Osteocyte (in vitro differentiated cells): ENCODE results near the gene RNASE13. TPM values are rescaled to one million over a fixed set of nuclear protein-coding genes. Genes with fewer than 3 reads are reported as not detected.

ENCODE experiments used
- DNase-seq: peaks from one replicate; pipeline ENCODE4 v3.0.0; 2021; ENCODE audit warnings: mixed read lengths; ENCODE audit not compliant: unreplicated experiment; ENCODE audit errors: extremely low spot score
- H3K27ac Mint-ChIP-seq: one replicate; pipeline ENCODE4 v1.8.0; 2021; ENCODE audit warnings: mild to moderate bottlenecking, mixed read lengths; ENCODE audit not compliant: unreplicated experiment
- H3K27me3 Mint-ChIP-seq: one replicate; pipeline ENCODE4 v1.8.0; 2021; ENCODE audit warnings: mixed read lengths; ENCODE audit not compliant: unreplicated experiment
- H3K36me3 Mint-ChIP-seq: one replicate; pipeline ENCODE4 v1.8.0; 2021; ENCODE audit warnings: mixed read lengths; ENCODE audit not compliant: unreplicated experiment
- H3K4me1 Mint-ChIP-seq: one replicate; pipeline ENCODE4 v1.8.0; 2021; ENCODE audit warnings: mixed read lengths; ENCODE audit not compliant: unreplicated experiment
- H3K4me3 Mint-ChIP-seq: one replicate; pipeline ENCODE4 v1.8.0; 2021; ENCODE audit warnings: mild to moderate bottlenecking, moderate library complexity, mixed read lengths; ENCODE audit not compliant: unreplicated experiment
- H3K9me3 Mint-ChIP-seq: one replicate; pipeline ENCODE4 v1.8.0; 2021; ENCODE audit warnings: mixed read lengths; ENCODE audit not compliant: unreplicated experiment
- total RNA-seq: library from RNA; stranded (reverse); gene quantifications from 2 replicates; pipeline ENCODE4 v1.2.1, GENCODE V29; 2021
- TF ChIP-seq, protein P1 (sequence below): fragments of 200-600 bp; sonication (generic); IDR thresholded peaks from 2 replicates; pipeline ENCODE4 v1.5.0; 2021; ENCODE audit warnings: antibody characterized with exemption, mild to moderate bottlenecking, moderate library complexity

Gene RNASE13
- total RNA-seq, 1 donor from 2014 or later = not detected

DNA sequence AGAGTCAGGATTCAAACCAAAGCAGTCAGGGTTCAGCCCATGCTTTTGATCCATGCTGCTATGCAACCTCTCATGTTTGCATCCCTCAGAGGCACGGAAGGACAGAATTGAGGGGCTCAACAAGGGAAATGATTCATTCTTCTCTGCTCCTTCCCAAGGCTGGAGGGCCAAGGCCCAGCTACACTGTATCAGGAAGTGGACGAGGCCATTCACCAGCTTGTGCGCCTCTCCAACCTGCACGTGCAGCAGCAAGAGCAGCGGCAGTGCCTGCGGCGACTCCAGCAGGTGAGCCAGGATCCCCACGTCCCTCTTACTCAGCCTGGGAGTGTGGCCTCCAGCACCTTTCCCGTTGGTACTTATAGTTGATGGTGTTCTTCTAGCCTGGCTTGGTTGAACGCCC, 44.1 kb upstream of the RNASE13 start:
- no peak overlapping the region for H3K4me3 Mint-ChIP-seq
- H3K27me3 Mint-ChIP-seq = no peaks in the 10 kb centered on the region
- H3K27ac Mint-ChIP-seq = no peak overlapping the region
- TF ChIP-seq, protein P1, sequence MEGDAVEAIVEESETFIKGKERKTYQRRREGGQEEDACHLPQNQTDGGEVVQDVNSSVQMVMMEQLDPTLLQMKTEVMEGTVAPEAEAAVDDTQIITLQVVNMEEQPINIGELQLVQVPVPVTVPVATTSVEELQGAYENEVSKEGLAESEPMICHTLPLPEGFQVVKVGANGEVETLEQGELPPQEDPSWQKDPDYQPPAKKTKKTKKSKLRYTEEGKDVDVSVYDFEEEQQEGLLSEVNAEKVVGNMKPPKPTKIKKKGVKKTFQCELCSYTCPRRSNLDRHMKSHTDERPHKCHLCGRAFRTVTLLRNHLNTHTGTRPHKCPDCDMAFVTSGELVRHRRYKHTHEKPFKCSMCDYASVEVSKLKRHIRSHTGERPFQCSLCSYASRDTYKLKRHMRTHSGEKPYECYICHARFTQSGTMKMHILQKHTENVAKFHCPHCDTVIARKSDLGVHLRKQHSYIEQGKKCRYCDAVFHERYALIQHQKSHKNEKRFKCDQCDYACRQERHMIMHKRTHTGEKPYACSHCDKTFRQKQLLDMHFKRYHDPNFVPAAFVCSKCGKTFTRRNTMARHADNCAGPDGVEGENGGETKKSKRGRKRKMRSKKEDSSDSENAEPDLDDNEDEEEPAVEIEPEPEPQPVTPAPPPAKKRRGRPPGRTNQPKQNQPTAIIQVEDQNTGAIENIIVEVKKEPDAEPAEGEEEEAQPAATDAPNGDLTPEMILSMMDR = no peak
- no peaks in the 10 kb centered on the region for H3K9me3 Mint-ChIP-seq
- DNase-seq = no peak
- H3K36me3 Mint-ChIP-seq = peaks cover 49% of the 10 kb centered on the region
- H3K4me1 Mint-ChIP-seq = peaks cover 5% of the 10 kb centered on the region

DNA sequence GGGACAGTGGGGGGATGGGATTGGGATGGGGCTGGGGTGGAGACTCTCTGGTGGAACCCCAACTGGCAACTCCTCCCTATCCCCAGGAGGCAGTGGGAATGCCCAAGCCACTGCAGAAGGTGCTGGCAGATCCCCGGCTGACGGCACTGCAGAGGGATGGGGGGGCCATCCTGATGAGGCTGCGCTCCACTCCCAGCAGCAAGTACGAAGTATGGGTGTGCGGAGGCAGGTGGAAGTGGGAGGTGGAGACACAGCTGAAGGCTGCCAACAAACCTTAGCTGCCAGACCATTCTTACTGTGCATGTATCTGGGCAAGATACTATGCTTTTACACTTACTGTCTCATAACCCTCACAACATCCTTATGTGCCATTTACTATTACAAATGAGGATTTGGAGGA, 43.7 kb upstream of the RNASE13 start:
- DNase-seq = no peak

DNA sequence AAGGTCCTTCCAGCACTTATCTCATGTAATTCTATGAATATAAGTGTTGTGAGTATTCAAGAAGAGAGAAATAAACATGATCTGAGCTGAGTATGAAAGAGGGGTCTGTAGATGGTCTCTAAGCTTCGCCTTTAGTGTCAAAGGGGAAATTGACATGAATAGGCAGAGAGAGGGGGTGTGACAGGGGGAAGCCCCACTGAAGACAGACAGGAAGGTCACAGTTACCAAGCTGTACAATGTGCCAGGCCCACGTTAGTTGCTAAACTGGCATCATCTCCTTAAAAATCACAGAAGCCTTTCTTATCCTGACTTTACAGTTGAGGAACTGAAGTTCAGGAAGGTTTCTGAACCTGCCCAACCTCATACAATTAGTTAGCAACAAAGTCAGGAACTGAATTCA, 43.1 kb upstream of the RNASE13 start:
- H3K36me3 Mint-ChIP-seq = peaks cover 52% of the 10 kb centered on the region

More for the DNA sequence above, 43.7 kb upstream of the RNASE13 start:
- no peaks in the 10 kb centered on the region for H3K27me3 Mint-ChIP-seq
- TF ChIP-seq, protein P1 = no peak
- no peak overlapping the region for H3K27ac Mint-ChIP-seq
- no peak overlapping the region for H3K4me3 Mint-ChIP-seq
- H3K36me3 Mint-ChIP-seq = peaks cover 54% of the 10 kb centered on the region
- H3K9me3 Mint-ChIP-seq = no peaks in the 10 kb centered on the region
- H3K4me1 Mint-ChIP-seq = peaks cover 9% of the 10 kb centered on the region

GRCh38 chr14:21075719-21076437, 41.3 kb upstream of the RNASE13 start:
- TF ChIP-seq, protein P1 = no peak
- DNase-seq = no peak
- Mint-ChIP-seq H3K9me3 (no peaks in the 10 kb centered on the region), H3K4me1 (peaks cover 25% of the 10 kb centered on the region), H3K36me3 (peaks cover 44% of the 10 kb centered on the region), H3K4me3 (no peak overlapping the region), H3K27ac (peak overlapping the region; percentile 59), H3K27me3 (no peaks in the 10 kb centered on the region)

More for the DNA sequence above, 43.1 kb upstream of the RNASE13 start:
- H3K27me3 Mint-ChIP-seq = no peaks in the 10 kb centered on the region
- H3K9me3 Mint-ChIP-seq = no peaks in the 10 kb centered on the region
- H3K27ac Mint-ChIP-seq = no peak overlapping the region
- no peak overlapping the region for H3K4me3 Mint-ChIP-seq
- H3K4me1 Mint-ChIP-seq = peaks cover 14% of the 10 kb centered on the region
- DNase-seq = no peak
- TF ChIP-seq, protein P1 = no peak

- TF ChIP-seq, protein P1 = no peak
- no peaks in the 10 kb centered on the region for H3K9me3 Mint-ChIP-seq
- H3K27me3 Mint-ChIP-seq = no peaks in the 10 kb centered on the region
- peaks cover 26% of the 10 kb centered on the region for H3K4me1 Mint-ChIP-seq
- H3K27ac Mint-ChIP-seq = peak overlapping the region; percentile 59
- no peak for DNase-seq
- H3K4me3 Mint-ChIP-seq = no peak overlapping the region
- peaks cover 35% of the 10 kb centered on the region for H3K36me3 Mint-ChIP-seq
Observed at GRCh38 chr14:21074398-21075272, 40.0 kb upstream of the RNASE13 start.
